Measurements from ENCODE around the gene ANKDD1A.

ANKDD1A gene

DNA sequence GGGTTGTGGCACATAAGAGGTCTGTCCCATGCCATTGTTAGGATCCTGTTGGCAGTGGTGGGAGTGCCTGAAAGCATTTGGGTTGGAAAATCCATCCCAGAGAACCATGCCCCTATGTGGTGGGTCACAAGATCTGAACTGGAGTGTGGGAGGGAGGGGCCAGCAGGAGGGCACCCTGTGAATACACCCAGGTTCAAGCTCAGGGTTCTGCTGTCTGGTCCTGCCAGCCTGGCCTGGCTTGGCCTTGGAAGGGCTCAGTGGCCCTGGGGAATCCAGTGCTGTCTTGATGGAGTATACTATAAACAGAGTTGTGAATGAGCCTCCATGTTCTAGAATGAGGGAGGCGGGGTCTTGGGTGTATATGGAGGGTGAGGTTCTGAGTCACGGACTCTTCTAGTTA is 11.8 kb downstream of the ANKDD1A start:
- no peak for DNase-seq (ENCODE audit: low read depth in 1 of 2, low spot score in 1 of 2)

DNA sequence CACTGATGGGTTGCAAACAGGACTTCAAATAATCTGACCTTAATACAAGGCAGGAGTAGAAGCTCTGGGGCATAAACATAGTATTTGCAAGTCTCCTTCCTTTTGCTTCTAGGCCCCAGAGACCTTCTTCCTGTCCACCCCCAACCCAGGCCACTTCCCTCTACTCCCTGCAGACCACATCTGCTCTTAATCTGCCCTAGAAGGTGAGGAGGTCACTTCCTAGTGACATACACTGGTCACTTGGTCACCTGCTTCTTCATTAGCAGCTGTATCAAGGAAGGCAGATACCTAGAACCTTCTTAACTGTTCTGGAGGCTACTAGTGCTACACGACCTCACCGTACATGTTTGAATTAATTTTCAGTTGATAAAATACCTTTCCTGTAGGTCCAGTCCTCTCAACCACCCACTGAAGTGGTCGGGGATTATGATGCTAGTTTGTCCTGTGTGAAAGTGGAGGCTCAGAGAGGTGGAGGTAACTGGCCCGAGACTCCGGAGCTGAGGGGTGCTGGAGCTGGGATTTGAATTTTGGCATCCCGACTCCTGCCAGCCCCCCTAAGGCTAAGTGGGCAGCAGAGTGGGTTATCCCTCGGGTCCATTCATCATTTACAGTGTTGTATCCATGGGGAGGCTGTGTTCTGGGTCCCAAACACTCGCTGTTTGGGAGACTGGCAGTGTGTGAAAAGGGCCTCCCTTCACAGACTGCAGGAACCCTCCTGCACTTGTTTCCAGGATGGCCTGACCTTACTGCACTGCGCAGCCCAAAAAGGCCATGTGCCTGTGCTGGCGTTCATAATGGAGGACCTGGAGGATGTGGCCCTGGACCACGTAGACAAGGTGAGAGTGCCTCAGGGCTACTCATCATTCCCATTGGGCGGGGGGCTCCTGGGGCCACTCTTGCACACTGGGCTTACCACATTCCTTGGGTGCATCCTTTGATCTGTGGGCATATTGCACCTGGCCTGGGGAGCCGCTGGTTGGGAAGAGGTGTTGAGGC is 13.9 kb downstream of the ANKDD1A start:
- no peak for DNase-seq (ENCODE audit: low read depth in 1 of 2, low spot score in 1 of 2)

DNA sequence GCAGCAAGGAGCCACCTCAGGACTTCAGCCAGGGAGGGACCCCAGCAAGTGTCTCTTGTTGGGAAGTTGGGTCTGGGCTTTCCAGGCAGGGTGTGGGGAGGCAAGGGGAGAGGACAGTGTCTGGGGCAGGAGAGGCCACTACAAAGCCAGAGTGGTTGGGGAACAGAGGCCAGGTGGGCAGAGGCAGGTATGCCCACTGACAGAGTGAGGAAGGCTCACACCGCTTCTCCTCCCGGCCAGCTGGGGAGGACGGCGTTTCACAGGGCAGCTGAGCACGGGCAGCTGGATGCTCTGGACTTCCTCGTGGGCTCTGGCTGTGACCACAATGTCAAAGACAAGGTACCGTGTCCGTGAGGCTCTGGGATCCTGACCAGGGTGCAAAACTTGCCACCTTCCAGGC is 15.0 kb downstream of the ANKDD1A start:
- no peak for DNase-seq (ENCODE audit: low read depth in 1 of 2, low spot score in 1 of 2)

DNA sequence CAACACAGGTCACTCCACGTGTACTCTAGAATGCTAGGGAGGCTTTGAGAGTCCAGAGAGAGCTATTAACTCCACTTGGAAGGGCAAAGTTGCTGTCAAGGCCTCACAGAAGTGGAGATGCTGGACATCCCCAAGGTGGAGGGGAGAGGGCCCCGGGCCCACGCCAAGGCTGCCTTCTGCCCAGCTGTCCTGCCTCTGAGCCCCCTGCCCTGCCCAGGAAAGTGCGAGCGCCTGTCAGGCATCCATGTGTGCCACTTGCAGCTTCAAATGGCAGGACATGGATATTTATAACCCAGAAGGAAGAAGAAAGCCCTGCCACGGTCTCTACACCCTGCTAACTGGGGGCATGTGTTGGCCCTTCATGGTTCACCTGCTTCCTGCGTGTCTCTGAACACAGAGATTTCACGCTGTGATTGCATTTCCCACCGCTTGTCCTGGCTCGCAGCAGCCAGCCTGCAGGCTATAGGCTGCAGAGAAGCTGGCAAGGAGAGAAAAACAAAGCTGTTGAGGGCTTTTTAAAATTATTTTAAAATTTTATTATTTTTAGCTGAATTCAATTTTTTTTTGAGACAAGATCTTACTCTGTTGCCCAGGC is 17.0 kb downstream of the ANKDD1A start:
- DNase-seq (ENCODE audit: low read depth in 1 of 2, low spot score in 1 of 2): no peak

- no peak for DNase-seq (ENCODE audit: low read depth in 1 of 2, low spot score in 1 of 2)
Observed at GRCh38 chr15:64930019-64930652, 18.4 kb downstream of the ANKDD1A start.

DNA sequence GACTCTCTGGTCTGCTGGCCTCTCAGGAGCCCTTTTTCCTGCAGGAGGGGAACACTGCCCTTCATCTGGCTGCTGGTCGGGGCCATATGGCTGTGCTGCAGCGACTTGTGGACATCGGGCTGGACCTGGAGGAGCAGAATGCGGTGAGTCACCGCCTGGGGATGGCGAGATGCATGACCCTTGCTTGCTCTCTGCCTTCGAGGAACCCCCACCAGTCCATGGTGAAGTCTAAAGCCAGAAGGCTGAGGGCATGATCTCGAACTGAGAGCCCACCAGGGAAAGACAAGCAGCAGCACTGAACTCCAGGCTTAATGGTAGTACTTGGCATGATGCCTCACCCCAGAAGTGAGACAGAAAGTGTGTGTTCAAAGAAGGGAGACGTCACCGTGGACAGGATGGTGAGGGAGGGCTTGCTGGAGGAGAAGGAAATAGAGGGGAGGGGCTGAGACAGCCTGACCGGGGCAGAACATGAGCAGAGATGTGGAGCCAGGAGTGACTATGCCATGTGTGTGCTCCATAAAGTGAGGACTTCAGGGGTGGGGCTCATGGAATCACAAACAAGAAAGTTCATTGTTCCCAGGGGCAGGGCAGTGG is 19.2 kb downstream of the ANKDD1A start:
- no peak for DNase-seq (ENCODE audit: low read depth in 1 of 2, low spot score in 1 of 2)

DNA sequence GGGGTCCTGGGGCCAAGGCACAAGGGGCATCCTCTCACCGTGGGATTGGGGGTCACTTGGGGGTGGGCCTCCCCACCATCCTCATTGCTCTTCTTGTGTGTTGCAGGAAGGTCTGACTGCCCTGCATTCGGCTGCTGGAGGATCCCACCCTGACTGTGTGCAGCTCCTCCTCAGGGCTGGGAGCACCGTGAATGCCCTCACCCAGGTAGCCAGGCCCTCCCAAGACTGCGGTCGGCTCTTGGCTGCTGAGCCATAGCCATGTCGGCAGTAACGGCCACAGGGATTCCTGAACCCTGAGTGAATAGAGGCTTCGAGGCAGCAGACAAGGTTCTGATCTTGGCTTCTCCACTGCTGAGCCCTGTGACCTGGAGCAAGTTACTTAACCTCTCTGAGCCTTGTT is 19.7 kb downstream of the ANKDD1A start:
- DNase-seq (ENCODE audit: low read depth in 1 of 2, low spot score in 1 of 2): no peak

GRCh38 chr15:64934023-64934422 is 22.3 kb downstream of the ANKDD1A start:
- no peak for DNase-seq (ENCODE audit: low read depth in 1 of 2, low spot score in 1 of 2)

GRCh38 chr15:64938192-64938591 is 26.5 kb downstream of the ANKDD1A start:
- DNase-seq (ENCODE audit: low read depth in 1 of 2, low spot score in 1 of 2): no peak

DNA sequence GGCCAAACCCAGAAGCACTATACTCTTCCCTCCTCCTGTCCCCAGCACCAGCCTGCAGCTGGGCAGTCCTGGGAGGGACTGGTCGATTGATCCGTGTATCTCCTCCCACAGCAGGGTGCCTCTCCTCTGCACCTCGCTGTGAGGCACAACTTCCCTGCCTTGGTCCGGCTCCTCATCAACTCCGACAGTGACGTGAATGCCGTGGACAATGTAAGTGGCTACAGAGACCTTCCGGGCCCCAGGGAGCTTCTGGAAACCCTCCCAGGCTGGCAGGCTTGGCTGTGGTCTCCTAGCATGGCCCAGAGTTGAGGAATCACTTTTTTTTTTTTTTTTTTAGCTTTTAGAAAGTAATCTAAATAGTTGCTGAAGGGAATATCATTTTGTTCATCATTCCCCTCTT is 30.7 kb downstream of the ANKDD1A start:
- no peak for DNase-seq (ENCODE audit: low read depth in 1 of 2, low spot score in 1 of 2)

DNA sequence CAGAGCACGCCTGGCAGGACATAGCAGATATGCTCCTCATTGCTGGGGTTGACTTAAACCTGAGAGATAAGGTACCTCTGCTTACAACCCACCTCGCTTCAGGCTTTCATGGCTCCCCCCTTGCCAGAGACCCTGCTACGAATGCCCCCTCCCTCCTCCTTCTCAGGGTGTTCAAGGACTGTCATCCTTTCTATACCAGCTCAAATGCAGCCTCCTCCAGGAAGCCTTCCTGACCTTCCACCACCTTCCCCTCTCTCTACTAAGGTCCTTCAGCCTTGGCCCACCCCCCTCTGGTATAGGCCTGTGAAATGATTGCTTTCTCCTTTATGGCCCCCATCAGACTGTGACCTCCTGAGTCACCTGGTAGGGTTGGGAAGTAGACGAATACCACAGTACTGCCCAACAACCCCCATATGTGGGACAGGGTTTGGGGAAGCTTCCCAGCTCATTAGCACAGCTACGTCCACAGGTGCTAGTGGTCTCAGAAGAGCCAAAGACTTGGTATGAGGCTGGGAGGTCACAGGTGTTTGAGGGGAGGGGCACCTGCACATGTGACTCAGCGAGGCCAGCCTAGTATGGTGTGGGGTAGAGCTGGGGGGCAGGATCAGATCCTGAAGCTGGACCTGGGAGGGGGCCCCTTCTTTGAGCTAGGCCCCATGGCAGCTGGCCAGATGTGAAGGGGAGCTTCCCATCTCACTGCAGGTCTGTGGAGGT is 32.0 kb downstream of the ANKDD1A start:
- DNase-seq (ENCODE audit: low read depth in 1 of 2, low spot score in 1 of 2): no peak

DNA sequence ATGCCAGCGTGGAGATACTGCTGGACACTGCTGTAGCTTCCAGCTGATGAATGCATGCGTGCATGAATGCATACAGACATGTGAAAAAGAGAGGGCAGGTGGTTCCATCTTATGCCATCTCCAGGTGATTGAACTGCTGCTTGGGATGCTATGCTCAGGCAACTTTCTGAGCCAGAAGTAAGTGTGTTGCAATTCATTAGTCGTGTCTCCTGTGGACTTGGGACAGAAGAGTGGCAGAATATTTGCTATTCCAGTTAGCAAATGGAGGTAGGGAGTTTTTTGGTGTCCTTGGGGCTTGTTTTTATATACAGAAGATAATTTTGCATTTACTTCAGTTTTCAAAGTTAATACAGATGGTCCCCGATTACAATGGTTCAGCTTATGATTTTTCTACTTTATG is 33.3 kb downstream of the ANKDD1A start:
- DNase-seq (ENCODE audit: low read depth in 1 of 2, low spot score in 1 of 2): no peak

DNA sequence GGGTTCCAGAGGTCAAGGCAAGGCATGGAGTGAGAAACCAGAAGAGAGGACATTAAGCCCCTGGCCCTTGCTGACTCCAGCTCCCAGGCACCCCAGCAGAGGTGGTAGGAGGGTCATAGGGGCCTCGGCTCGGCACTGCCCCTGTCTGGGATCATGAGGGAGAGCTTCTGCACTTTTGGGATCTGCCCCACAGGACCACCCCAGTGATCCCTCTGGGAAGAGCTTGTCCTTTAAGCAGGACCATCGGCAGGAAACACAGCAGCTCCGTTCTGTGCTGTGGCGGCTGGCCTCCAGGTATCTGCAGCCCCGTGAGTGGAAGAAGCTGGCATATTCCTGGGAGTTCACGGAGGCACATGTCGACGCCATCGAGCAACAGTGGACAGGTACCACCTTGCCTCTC is 35.5 kb downstream of the ANKDD1A start:
- DNase-seq (ENCODE audit: low read depth in 1 of 2, low spot score in 1 of 2): no peak

DNA sequence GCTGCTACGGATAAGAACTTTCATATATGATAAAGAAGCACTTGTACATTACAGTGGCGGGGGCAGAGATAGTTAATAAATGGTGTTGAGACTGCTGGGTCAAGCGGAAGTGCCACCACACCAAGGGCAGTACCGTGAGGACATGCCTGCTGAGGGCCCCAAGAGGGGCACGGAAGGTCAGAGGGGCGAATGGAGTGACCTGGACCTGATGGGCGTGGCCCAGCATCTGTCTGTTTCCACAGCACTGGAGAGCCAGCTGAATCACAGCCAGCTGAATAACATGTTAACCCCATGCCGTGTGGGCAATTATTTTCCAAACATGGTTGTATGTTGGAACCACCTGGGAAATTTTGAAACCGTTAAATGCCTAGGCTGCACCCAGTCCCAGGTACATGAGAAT is 37.2 kb downstream of the ANKDD1A start:
- no peak for DNase-seq (ENCODE audit: low read depth in 1 of 2, low spot score in 1 of 2)

- no peak for DNase-seq (ENCODE audit: low read depth in 1 of 2, low spot score in 1 of 2)
Observed at GRCh38 chr15:64949383-64950186, 37.9 kb downstream of the ANKDD1A start.

GRCh38 chr15:64950888-64951287 is 39.2 kb downstream of the ANKDD1A start:
- DNase-seq (ENCODE audit: low read depth in 1 of 2, low spot score in 1 of 2): no peak

- DNase-seq (ENCODE audit: low read depth in 1 of 2, low spot score in 1 of 2): no peak
Observed at GRCh38 chr15:64951777-64952418, 40.2 kb downstream of the ANKDD1A start.

GRCh38 chr15:64954395-64954794 is 42.7 kb downstream of the ANKDD1A start:
- DNase-seq (ENCODE audit: low read depth in 1 of 2, low spot score in 1 of 2): no peak

GRCh38 chr15:64959128-64959527 is 47.4 kb downstream of the ANKDD1A start:
- DNase-seq (ENCODE audit: low read depth in 1 of 2, low spot score in 1 of 2): no peak

- no peak for DNase-seq (ENCODE audit: low read depth in 1 of 2, low spot score in 1 of 2)
Observed at GRCh38 chr15:64960153-64960552, 48.5 kb downstream of the ANKDD1A start.

All from stimulated activated CD4-positive, alpha-beta T cell treated with anti-CD3 and anti-CD28 coated beads, Interleukin-15, amount 100 ng/mL, for 1 hour (primary cell).